OCI-LY7 (cell line): Measurements from ENCODE around the gene PCDH9.

ENCODE experiments used
- CTCF ChIP-seq: fragments of 200-600 bp; sonication (generic); conservative IDR thresholded peaks from 2 replicates; pipeline ENCODE4 v1.5.1; 2014; ENCODE audit warnings: mild to moderate bottlenecking, antibody characterized with exemption, low read length, moderate library complexity, mixed read lengths
- EZH2phosphoT487 ChIP-seq: fragments of 200-600 bp; sonication (generic); IDR thresholded peaks from 2 replicates; pipeline ENCODE4 v1.6.1; 2018; ENCODE audit warnings: low read depth, borderline replicate concordance, mild to moderate bottlenecking, mixed run types, antibody characterized with exemption, low read length, moderate library complexity, mixed read lengths

DNA sequence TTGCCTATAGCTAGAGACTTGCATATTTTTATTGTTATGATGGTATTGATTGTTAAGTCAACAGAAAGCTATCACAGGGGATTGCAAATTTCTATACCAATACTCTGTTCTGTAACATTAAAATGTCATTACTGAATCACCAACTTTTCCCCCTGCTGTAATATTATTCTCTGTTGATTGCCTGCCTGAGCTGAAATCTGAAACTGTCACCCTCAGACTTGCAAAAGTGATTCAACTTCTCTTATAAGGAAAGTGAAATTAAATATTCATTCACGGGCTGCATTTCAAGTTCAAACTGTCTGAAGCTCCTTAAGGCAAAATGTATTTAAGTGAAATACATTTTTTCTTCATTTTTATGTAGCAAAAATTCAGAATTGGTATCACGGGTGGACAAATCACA is 723.2 kb downstream of the PCDH9 start:
- TF ChIP-seq CTCF, result no peak
- no peak for TF ChIP-seq EZH2phosphoT487
